GM18519 (cell line): Measurements from ENCODE around the gene MSN.

Source experiments
- ATAC-seq: cut with Tn5 transposase; IDR thresholded peaks from one replicate; pipeline ENCODE4 v1.9.1; 2021; ENCODE audit warnings: mild to moderate bottlenecking, moderate library complexity; ENCODE audit not compliant: unreplicated experiment, low FRiP score

MSN gene

GRCh38 chrX:65671966-65672365 lies 4.5 kb downstream of the MSN start:
- ATAC-seq = no peak

- ATAC-seq = no peak
Measured at GRCh38 chrX:65673857-65674203, 6.4 kb downstream of the MSN start.

- ATAC-seq = no peak
Measured at GRCh38 chrX:65674204-65674893, 6.9 kb downstream of the MSN start.

- ATAC-seq = no peak
Measured at GRCh38 chrX:65677954-65678469, 10.6 kb downstream of the MSN start.

- ATAC-seq = no peak
Measured at GRCh38 chrX:65679071-65679540, 11.7 kb downstream of the MSN start.

- ATAC-seq = no peak
Measured at GRCh38 chrX:65681810-65682209, 14.4 kb downstream of the MSN start.

GRCh38 chrX:65685112-65685511 lies 17.7 kb downstream of the MSN start:
- ATAC-seq = no peak

GRCh38 chrX:65686236-65686635 lies 18.8 kb downstream of the MSN start:
- no peak for ATAC-seq

- no peak for ATAC-seq
Measured at GRCh38 chrX:65687367-65687766, 19.9 kb downstream of the MSN start.

GRCh38 chrX:65688403-65688871 lies 21.0 kb downstream of the MSN start:
- peak; percentile 71 for ATAC-seq

GRCh38 chrX:65689377-65689776 lies 21.9 kb downstream of the MSN start:
- ATAC-seq = no peak

- ATAC-seq = no peak
Measured at GRCh38 chrX:65690057-65690855, 22.8 kb downstream of the MSN start.

- ATAC-seq = no peak
Measured at GRCh38 chrX:65695849-65696449, 28.5 kb downstream of the MSN start.

GRCh38 chrX:65696613-65697012 lies 29.2 kb downstream of the MSN start:
- no peak for ATAC-seq

- no peak for ATAC-seq
Measured at GRCh38 chrX:65697211-65697641, 29.8 kb downstream of the MSN start.

- ATAC-seq = peak; percentile 41
Measured at GRCh38 chrX:65697915-65698796, 30.7 kb downstream of the MSN start.

- ATAC-seq = no peak
Measured at GRCh38 chrX:65702956-65703355, 35.5 kb downstream of the MSN start.

GRCh38 chrX:65705439-65705838 lies 38.0 kb downstream of the MSN start:
- no peak for ATAC-seq

- no peak for ATAC-seq
Measured at GRCh38 chrX:65706041-65706828, 38.8 kb downstream of the MSN start.
